SW480 (cell line): ENCODE data around the gene PDE8A.
"Not testable (repeated sequence)": the region's sequence is repeated elsewhere in the genome, so short reads cannot be mapped to it uniquely, and the experiment has no call there.

Experiments
- DNase-seq: peaks from one replicate; pipeline ENCODE4 v3.0.0-alpha.2; 2016; ENCODE audit warnings: low spot score

Gene PDE8A

GRCh38 chr15:85011160-85011571 lies 29.5 kb downstream of the PDE8A start:
- no peak for DNase-seq

- DNase-seq, result not testable (repeated sequence)
These were observed 30.1 kb downstream of the PDE8A start for GRCh38 chr15:85011724-85012123.

- no peak for DNase-seq
These were observed 32.1 kb downstream of the PDE8A start for GRCh38 chr15:85013785-85014184.

GRCh38 chr15:85014932-85015331 lies 33.3 kb downstream of the PDE8A start:
- no peak for DNase-seq

- DNase-seq, result no peak
These were observed 34.6 kb downstream of the PDE8A start for GRCh38 chr15:85016275-85016674.

GRCh38 chr15:85019815-85020590 lies 38.3 kb downstream of the PDE8A start:
- DNase-seq, result no peak

GRCh38 chr15:85021409-85021808 lies 39.8 kb downstream of the PDE8A start:
- DNase-seq, result no peak

- DNase-seq, result no peak
These were observed 41.3 kb downstream of the PDE8A start for GRCh38 chr15:85022860-85023403.

GRCh38 chr15:85024003-85024402 lies 42.3 kb downstream of the PDE8A start:
- no peak for DNase-seq

GRCh38 chr15:85024509-85025336 lies 43.1 kb downstream of the PDE8A start:
- peak; percentile 88 for DNase-seq

GRCh38 chr15:85025516-85026251 lies 44.0 kb downstream of the PDE8A start:
- no peak for DNase-seq

GRCh38 chr15:85026304-85027032 lies 44.8 kb downstream of the PDE8A start:
- DNase-seq, result no peak

- DNase-seq, result no peak
These were observed 45.4 kb downstream of the PDE8A start for GRCh38 chr15:85027033-85027380.

GRCh38 chr15:85027421-85027820 lies 45.8 kb downstream of the PDE8A start:
- no peak for DNase-seq

- DNase-seq, result no peak
These were observed 46.8 kb downstream of the PDE8A start for GRCh38 chr15:85028416-85028815.

GRCh38 chr15:85029221-85029620 lies 47.6 kb downstream of the PDE8A start:
- DNase-seq, result no peak

GRCh38 chr15:85030301-85030929 lies 48.8 kb downstream of the PDE8A start:
- DNase-seq, result peak; percentile 48

GRCh38 chr15:85031086-85031943 lies 49.7 kb downstream of the PDE8A start:
- no peak for DNase-seq

- DNase-seq, result no peak
These were observed 50.4 kb downstream of the PDE8A start for GRCh38 chr15:85031944-85032558.

- DNase-seq, result no peak
These were observed 51.5 kb downstream of the PDE8A start for GRCh38 chr15:85033148-85033547.
